TTC549 (cell line): ENCODE data around the gene CHMP1A.

ENCODE experiments used
- FAIRE-seq: peaks from 2 replicates; lab custom pipeline; 2012; peaks lifted over from hg19 to GRCh38; lab: Jason Lieb, UNC

The CHMP1A gene

GRCh38 chr16:89623511-89624261 is 33.8 kb downstream of the CHMP1A start:
- FAIRE-seq: no peak

GRCh38 chr16:89621698-89622409 is 35.7 kb downstream of the CHMP1A start:
- FAIRE-seq: no peak

GRCh38 chr16:89621136-89621697 is 36.3 kb downstream of the CHMP1A start:
- no peak for FAIRE-seq

GRCh38 chr16:89620406-89620841 is 37.1 kb downstream of the CHMP1A start:
- no peak for FAIRE-seq

- no peak for FAIRE-seq
Measured at GRCh38 chr16:89619840-89620239, 37.7 kb downstream of the CHMP1A start.

- no peak for FAIRE-seq
Measured at GRCh38 chr16:89618109-89618998, 39.2 kb downstream of the CHMP1A start.

GRCh38 chr16:89617036-89617435 is 40.5 kb downstream of the CHMP1A start:
- FAIRE-seq: no peak

GRCh38 chr16:89616623-89617022 is 40.9 kb downstream of the CHMP1A start:
- no peak for FAIRE-seq

GRCh38 chr16:89615596-89616090 is 41.9 kb downstream of the CHMP1A start:
- FAIRE-seq: no peak

- no peak for FAIRE-seq
Measured at GRCh38 chr16:89615176-89615575, 42.3 kb downstream of the CHMP1A start.

GRCh38 chr16:89613954-89614459 is 43.5 kb downstream of the CHMP1A start:
- no peak for FAIRE-seq

GRCh38 chr16:89613231-89613953 is 44.1 kb downstream of the CHMP1A start, which contains the start of gene DPEP1:
Gene DPEP1 (plus strand): TSS chr16:89613642. CDS start chr16:89630411, 16,769 bp downstream.
- FAIRE-seq: no peak

GRCh38 chr16:89612415-89613166 is 44.9 kb downstream of the CHMP1A start:
- no peak for FAIRE-seq

- FAIRE-seq: no peak
Measured at GRCh38 chr16:89610108-89610453, 47.4 kb downstream of the CHMP1A start.

- no peak for FAIRE-seq
Measured at GRCh38 chr16:89607937-89608740, 49.4 kb downstream of the CHMP1A start.

- no peak for FAIRE-seq
Measured at GRCh38 chr16:89607453-89607852, 50.1 kb downstream of the CHMP1A start.

GRCh38 chr16:89606006-89606405 is 51.5 kb downstream of the CHMP1A start:
- FAIRE-seq: no peak

- FAIRE-seq: no peak
Measured at GRCh38 chr16:89605186-89605970, 52.1 kb downstream of the CHMP1A start.

- no peak for FAIRE-seq
Measured at GRCh38 chr16:89604764-89605163, 52.7 kb downstream of the CHMP1A start.
